ENCODE results near the gene AGGF1.

GRCh38 chr5:77028631-77029375, 1.4 kb upstream of the AGGF1 start:
- no peak for TF ChIP-seq CTCF (IDR thresholded peaks at IDR 0.05)
- no peak for TF ChIP-seq POLR2A (IDR thresholded peaks at IDR 0.05)
